ENCODE results near the gene SPINK9.

DNA sequence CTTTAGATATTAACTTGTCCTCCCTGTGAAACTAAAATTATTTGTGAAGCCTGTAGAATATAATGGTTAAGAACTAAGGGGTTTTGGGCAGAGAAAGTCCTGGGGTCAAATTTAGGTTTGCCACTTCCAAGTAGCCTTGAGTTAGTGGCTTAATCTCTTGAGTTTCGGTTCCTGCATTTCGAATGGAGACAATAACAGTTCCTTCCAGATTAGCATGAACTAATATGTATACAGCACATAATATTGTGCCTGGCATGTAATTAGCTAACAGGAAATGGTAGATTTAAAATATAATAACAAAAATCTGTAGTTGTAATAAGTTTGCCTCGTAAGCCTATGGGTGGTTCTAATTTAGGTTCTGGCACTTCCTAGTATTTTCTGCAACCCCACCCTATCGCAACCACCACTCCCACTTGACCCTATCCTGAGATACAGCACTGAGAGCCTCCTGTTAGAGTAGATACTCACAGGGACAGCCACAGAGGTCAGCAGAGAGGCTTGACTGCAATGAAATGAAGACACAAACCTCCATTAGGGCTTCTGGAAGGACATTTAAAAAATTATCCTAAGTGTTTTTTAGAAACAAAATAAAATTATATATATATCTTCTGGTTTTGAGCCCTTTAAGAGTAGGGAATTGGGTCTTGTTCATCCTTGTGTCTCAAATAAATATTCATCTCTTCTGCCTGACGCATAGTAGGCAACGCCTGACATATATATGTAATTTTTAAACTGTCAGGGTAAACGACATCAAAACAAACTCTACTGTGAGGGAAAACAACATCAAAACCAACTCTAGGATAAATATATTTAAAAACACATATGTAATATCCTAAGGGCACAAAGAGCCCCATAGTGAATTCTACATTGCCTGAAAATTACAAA lies 8.5 kb downstream of the SPINK9 start:
- TF ChIP-seq CTBP1 (IDR thresholded peaks at IDR 0.05; ENCODE audit: borderline replicate concordance) (no peak), FOXA1 (IDR thresholded peaks at IDR 0.05) (no peak), ZNF384 (IDR thresholded peaks at IDR 0.05) (no peak), SUZ12 (IDR thresholded peaks at IDR 0.05) (no peak), ELF4 (IDR thresholded peaks at IDR 0.05) (no peak), ARNT (IDR thresholded peaks at IDR 0.05) (no peak), LEF1 (IDR thresholded peaks at IDR 0.05; ENCODE audit: borderline replicate concordance) (no peak), BHLHE40 (IDR thresholded peaks at IDR 0.05; ENCODE audit: borderline replicate concordance) (no peak), FOXK2 (IDR thresholded peaks at IDR 0.05) (no peak), TARDBP (IDR thresholded peaks at IDR 0.05) (no peak), FOXM1 (IDR thresholded peaks at IDR 0.05; ENCODE audit: borderline replicate concordance) (no peak)

Measured in HEK293T (cell line).